GM21529 (cell line): ENCODE measurements around the gene CAPS.

Source experiments
- ATAC-seq: cut with Tn5 transposase; IDR thresholded peaks from one replicate; pipeline ENCODE4 v1.9.1; 2021; ENCODE audit not compliant: unreplicated experiment

CAPS gene

DNA sequence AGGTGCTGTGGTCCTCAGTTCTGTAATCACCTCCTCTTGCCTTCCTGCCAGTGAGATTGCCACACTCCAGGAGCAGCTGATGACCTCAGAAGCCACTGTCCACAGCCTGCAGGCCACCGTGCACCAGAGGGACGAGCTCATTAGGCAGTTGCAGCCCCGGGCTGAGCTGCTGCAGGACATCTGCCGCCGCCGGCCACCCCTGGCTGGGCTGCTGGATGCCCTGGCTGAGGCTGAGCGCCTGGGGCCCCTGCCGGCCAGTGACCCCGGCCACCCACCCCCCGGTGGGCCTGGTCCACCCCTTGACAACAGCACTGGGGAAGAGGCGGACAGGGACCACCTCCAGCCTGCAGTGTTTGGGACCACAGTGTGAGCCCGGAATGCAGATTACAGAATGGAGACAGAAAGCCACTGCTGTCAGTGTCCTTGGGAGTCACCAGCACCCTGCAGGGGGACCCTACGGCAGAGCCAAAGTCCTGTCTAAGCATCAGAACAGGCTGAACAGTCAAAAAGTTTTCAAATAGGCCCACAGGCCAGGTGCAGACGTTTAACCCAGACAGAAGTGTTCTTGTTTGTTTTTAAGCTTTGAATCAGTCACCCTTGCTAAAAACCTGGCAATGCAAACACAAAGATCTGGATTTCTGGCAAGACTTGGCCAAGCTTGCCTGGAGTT is 5.1 kb upstream of the CAPS start:
- no peak for ATAC-seq

DNA sequence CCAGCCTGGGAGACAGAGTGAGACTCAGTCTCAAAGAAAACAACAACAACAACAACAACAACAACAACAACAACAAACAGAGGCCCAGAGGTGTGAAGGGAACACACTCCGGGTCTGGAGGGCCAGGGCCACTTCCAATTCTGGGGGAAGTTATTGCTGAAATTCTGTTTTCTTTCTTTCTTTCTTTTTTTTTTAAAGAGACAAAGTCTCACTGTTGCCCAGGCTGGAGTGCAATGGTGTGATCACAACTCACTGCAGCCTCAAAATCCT is 3.5 kb upstream of the CAPS start:
- ATAC-seq: no peak

GRCh38 chr19:5911366-5911765 is 2.7 kb upstream of the CAPS start:
- ATAC-seq: no peak

DNA sequence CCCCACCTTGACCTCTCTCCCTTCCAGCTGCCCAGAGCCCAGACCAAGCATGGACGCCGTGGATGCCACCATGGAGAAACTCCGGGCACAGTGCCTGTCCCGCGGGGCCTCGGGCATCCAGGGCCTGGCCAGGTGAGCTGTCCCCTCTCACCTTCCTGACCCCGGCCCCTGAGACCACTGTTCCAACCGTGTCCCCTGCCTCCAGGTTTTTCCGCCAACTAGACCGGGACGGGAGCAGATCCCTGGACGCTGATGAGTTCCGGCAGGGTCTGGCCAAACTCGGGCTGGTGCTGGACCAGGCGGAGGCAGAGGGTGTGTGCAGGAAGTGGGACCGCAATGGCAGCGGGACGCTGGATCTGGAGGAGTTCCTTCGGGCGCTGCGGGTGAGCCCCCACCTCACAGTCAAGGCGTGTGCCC is 312 bp downstream of the CAPS start:
- ATAC-seq: no peak

- ATAC-seq: no peak
Observed at GRCh38 chr19:5914946-5915781, 1.1 kb downstream of the CAPS start.

GRCh38 chr19:5915782-5916165 is 1.7 kb downstream of the CAPS start:
- no peak for ATAC-seq

DNA sequence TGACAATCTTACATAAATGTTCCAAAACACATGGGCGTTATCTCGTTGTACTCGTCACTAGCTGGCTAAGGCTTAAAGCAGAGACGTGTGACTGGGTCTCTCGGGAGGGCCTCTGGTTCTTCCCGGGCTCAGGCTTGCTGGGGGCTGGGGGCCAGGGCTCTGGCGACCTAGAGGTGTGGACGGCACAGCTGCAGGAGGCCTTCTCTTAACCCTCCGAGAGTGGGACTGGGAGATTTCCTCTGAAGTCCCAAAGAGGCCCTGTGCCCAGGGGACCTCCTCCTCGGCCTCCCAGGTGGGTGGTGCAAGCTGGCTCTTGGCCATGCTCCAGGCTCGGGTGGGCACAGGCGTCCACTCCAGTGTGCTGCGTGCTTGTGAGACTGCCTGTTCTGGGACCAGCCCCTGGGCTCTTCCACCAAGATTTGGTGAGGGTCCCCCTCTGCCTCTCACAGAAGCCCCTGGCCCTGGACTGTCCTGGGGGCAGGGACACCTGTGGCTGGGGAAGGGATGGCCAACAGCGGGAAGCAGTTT is 2.2 kb downstream of the CAPS start:
- ATAC-seq: no peak

DNA sequence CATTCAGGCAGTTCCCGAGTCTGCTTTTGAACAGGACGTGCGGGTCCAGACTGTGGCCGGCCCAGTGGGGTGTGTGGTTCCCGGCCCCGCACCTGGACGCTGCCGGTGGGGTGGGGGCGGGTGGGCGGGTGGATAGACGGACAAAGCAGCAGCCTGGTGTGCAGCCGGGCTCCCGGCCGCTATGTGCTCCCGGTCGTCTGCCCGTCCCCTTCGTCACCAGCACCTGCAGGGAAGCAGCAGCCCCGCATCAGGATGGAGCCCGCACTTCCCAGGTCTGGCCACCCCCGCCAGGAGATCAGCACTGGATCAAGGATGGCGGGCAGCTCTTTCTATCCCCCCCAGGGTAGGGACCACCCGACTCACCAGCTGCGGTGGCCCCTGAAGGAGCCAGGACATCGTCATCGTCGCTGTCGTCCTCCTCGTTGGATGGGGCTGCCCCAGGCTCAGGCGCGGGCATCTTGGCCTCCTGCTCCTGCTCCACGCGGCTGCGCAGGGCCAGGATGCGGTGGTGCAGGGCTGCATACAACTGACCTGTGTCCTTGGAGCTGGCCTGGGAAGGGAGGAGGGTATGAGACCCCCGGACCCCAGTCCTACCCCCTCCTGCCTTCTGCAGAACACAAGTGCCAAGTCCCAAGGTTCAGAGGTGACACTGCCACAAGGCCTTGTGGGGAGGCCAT is 3.5 kb downstream of the CAPS start:
- no peak for ATAC-seq

GRCh38 chr19:5918463-5919079 is 4.5 kb downstream of the CAPS start:
- ATAC-seq: no peak

- no peak for ATAC-seq
Observed at GRCh38 chr19:5921516-5922160, 7.6 kb downstream of the CAPS start.

DNA sequence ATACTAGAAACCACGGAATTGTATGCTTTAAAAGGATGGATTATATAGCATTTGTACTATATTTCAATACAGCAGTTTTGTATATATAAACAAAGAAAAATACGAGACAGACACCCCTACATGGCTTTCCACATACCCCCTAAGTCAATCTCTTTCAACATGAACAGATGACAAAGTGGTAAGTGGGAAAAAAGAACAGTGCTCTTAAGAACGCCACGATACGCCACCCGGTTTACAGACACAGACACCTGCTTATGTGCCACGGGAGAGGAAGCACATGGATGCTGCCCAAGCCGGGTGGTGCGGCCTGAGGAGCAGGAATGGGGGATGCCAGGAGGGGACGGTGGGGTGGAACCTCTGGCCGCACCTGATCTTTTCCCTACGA is 8.1 kb downstream of the CAPS start:
- ATAC-seq: no peak

GRCh38 chr19:5923356-5923755 is 9.3 kb downstream of the CAPS start:
- ATAC-seq: no peak

DNA sequence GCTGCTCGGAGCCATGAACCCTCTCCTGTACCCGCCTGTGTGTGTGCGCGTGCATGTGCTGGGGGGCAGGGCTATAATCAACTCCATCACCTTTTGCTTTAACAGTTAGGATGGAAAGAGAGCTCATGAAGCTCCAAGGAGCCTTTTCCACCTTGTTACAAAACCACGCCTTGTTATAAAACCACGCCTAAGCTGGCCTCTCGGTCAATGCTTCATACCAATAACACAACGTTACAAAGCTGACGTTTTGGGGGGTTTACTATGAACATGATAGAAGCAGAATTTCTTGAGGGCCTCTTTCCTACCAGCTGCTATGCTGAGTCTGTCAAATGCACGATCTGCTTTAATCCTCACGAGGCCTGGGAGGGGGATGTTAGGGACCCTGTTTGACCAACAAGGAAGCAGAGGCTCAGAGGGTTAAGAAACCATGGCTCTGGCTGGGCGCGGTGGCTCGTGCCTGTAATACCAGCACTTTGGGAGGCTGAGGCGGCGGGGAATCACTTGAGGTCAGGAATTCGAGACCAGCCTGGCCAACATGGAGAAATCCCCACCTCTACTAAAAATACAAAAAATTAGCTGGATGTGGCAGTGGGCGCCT is 11.9 kb downstream of the CAPS start:
- no peak for ATAC-seq

DNA sequence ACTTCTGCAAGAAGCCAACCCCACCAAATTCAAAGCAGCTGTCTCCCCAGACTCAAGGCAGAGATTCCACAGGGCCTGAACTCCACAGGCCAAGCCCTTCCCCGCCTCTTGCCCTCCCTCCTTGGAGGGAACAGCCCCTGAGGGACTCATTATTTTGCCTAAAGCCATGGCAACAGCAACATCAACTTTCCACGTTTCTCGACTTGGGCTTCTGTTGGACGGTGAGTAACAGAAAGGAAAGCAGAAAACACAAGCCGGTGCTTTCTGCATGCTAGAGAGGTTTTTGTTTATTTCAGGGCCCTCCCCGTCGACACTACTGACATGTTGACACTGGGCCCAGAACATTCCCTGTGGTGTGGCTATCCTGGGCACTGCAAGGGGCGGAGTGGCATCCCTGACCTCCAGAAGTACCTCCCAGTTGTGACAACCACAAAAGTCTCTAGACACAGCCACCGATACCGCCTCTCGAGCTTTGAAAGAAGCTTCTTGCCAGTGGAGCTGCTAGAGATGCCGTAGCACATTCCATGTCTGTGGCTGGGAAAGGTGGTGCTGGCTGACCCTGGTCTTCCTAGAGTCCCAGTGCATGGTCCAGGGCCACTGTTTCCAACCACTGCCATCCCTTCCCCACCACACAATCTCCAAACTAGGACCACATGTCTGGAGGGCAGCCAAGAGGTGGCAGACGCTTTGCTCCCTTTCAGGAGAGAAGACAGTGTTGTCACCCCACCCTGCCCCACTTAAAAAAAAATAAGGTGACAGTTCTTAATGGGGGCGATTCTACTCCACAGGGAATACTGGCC is 12.8 kb downstream of the CAPS start:
- ATAC-seq: no peak

DNA sequence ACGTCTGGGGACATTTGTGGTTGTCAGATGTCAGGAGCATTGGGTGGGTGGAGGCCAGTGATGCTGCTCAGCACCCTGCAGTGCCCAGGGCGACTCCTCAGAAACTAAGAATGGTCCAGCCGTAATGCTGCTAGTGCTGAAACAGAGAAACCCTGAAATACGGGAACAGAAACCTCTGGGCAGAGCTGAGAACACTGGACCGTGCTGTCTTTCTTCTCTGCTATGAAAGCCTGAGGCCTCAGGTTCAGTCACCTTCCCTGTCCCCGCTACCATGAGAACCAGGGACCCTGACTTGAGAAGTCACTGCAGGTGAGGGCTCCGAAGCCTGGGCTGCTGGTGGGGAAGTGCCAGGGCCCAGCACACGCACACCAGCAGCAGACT is 13.4 kb downstream of the CAPS start:
- ATAC-seq: no peak

DNA sequence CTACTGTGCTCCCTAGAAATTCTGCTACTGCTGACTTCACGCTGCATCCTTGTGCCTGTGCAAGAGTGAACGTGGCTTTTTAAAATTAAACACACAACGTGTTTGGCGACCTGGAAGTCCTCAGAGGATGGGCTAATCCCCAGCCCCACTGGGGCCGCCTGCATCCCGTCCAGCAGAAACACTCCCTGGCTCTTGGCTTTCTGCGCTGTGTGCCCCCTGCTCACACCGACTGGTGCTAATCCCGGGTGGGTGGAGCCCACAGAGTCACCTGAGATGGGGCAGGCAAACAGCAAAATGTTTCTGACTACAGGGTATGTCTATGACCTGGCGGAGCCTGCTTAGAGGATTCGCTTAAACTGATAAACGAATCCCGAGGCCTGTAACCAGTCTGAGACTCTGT is 15.1 kb downstream of the CAPS start:
- ATAC-seq: no peak

GRCh38 chr19:5929625-5930024 is 15.6 kb downstream of the CAPS start:
- no peak for ATAC-seq

DNA sequence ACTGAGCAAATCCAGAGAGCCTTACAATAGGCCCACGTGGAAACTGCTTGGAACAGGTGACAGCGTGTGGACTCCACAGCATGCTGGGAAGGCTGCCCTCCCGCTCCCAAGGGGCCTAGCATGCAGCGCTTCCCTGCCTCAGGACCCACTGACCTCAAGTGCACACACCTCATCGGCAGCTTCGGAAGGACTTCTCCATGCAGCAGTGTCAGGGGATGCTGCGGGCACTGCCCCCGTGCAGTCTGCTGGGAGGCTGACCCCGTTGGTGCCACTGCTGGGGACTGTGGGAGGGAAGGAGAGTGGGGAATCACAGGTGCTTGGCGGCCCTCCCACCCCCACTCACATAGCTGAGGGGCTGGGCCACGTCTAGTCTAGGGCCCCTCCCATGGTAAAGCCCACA is 17.2 kb downstream of the CAPS start:
- ATAC-seq: no peak

DNA sequence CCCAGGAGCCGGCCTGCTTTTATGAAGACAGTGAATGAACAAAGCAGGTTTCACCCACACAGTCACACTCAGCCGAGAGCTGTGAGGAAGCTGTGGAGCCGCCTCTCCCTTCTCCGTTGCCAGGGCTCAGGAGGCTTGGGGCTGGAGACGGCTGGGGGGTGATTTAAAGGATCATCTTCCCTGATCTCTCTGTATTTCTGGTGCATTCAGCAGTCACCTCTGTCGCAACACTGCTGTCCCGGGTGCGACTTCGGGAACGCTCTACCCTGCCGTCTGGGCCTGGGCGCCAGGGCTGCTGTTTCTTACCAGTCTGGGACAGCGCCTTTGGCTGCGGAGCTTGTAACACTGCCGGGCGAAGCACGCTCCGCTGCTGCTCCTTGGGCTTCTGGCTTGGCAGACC is 18.1 kb downstream of the CAPS start:
- ATAC-seq: no peak

DNA sequence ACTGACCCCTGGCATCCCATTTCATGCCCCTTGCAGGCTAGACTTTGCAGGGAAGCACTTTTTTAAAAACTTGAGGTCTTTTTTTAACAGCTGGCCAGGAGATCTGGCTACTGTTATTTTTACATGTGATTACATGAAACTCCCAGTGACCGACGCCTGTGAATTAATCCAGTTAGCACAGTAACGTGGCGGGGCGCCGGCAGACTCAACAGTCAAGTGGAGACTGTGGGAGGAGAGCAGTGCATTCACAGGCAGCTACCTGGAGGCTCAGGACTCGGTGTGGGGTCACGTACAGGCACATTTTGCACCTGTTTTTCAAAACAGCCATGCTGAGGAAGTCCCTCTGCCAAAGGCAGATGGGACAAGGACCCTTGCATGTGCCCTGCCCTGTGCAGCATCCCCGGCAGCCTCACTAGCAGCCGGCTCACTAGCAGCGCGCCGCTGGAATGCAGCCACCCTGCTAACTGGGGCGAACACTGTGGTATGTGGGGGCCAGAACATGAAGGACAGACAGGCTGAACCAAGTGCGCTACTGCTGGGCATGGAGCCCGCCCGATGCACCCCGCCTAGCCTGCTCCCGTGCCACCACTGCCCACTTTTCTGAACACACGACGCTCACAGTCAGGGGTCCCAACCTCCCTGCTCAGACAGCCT is 18.7 kb downstream of the CAPS start:
- no peak for ATAC-seq
